Mesenchymal stem cell (in vitro differentiated cells and primary cell): ENCODE results near the gene RPS10.

Experiments
- DNase-seq: peaks from one replicate; pipeline ENCODE4 v3.0.0-alpha.2; 2013
- H2AFZ ChIP-seq: one replicate; pipeline ENCODE4 v1.6.1; 2013; ENCODE audit warnings: low read depth, mild to moderate bottlenecking, control low read depth, inconsistent platforms, low read length, moderate library complexity
- H2AK5ac ChIP-seq: 2 replicates; pipeline ENCODE4 v1.6.1; 2013; ENCODE audit warnings: low read length, moderate library complexity, mild to moderate bottlenecking, inconsistent platforms; ENCODE audit not compliant: severe bottlenecking
- H2BK120ac ChIP-seq: one replicate; pipeline ENCODE4 v1.6.1; 2013; ENCODE audit warnings: low read depth, mild to moderate bottlenecking, inconsistent platforms, low read length, moderate library complexity
- H2BK12ac ChIP-seq, 2 experiments: one replicate each; pipeline ENCODE4 v1.6.1; 2013; ENCODE audit warnings: inconsistent platforms in 2 of 2, low read length in 2 of 2, mild to moderate bottlenecking in 2 of 2, moderate library complexity in 2 of 2, control low read depth in 1 of 2
- H2BK15ac ChIP-seq: one replicate; pipeline ENCODE4 v1.6.1; 2013; ENCODE audit warnings: mild to moderate bottlenecking, low read depth, inconsistent platforms; ENCODE audit not compliant: poor library complexity, severe bottlenecking
- H2BK5ac ChIP-seq: 2 replicates; pipeline ENCODE4 v1.6.1; 2013; ENCODE audit warnings: low read depth, mild to moderate bottlenecking, low read length, control low read depth, inconsistent platforms; ENCODE audit not compliant: poor library complexity, severe bottlenecking
- H3K14ac ChIP-seq, 2 experiments: one replicate each; pipeline ENCODE4 v1.6.1; 2013; ENCODE audit warnings: inconsistent platforms in 2 of 2, low read length in 2 of 2, control low read depth in 1 of 2, mild to moderate bottlenecking in 1 of 2, moderate library complexity in 1 of 2
- H3K18ac ChIP-seq, 2 experiments: one replicate each; pipeline ENCODE4 v1.6.1; 2013; ENCODE audit warnings: inconsistent platforms in 2 of 2, low read length in 2 of 2, control low read depth in 1 of 2, low read depth in 1 of 2, mild to moderate bottlenecking in 1 of 2
- H3K23ac ChIP-seq, 2 experiments: one replicate each; pipeline ENCODE4 v1.6.1; 2013; ENCODE audit warnings: inconsistent platforms in 2 of 2, low read length in 2 of 2, mild to moderate bottlenecking in 2 of 2, moderate library complexity in 2 of 2, control low read depth in 1 of 2
- H3K27ac ChIP-seq: 2 replicates; pipeline ENCODE4 v1.5.1; 2013; ENCODE audit warnings: mild to moderate bottlenecking, moderate library complexity, low read length, control low read depth, inconsistent platforms; ENCODE audit not compliant: poor library complexity, severe bottlenecking
- H3K27me3 ChIP-seq, 2 experiments: 2 replicates each; pipeline versions ENCODE4 v1.6.1 to v1.7.0; 2013; ENCODE audit warnings: low read length in 2 of 2, mild to moderate bottlenecking in 2 of 2, moderate library complexity in 2 of 2, control low read depth in 1 of 2, inconsistent platforms in 1 of 2; ENCODE audit not compliant: control insufficient read depth in 1 of 2, insufficient read depth in 1 of 2
- H3K36me3 ChIP-seq, 2 experiments: 2 replicates each; pipeline versions ENCODE4 v1.6.1 to v1.7.0; 2013; ENCODE audit warnings: low read length in 2 of 2, control low read depth in 1 of 2, inconsistent platforms in 1 of 2, low read depth in 1 of 2, mild to moderate bottlenecking in 1 of 2; ENCODE audit not compliant: insufficient read depth in 2 of 2, control insufficient read depth in 1 of 2
- H3K4ac ChIP-seq, 2 experiments: one replicate each; pipeline ENCODE4 v1.6.1; 2013; ENCODE audit warnings: inconsistent platforms in 2 of 2, low read length in 2 of 2, mild to moderate bottlenecking in 2 of 2, moderate library complexity in 2 of 2, control low read depth in 1 of 2, low read depth in 1 of 2
- H3K4me1 ChIP-seq: 2 replicates; pipeline ENCODE4 v1.6.1; 2013; ENCODE audit warnings: low read depth, low read length, control low read depth; ENCODE audit not compliant: control insufficient read depth, insufficient read depth
- H3K4me2 ChIP-seq: 2 replicates; pipeline ENCODE4 v1.6.1; 2013; ENCODE audit warnings: low read length, mild to moderate bottlenecking, inconsistent platforms; ENCODE audit not compliant: poor library complexity, severe bottlenecking
- H3K4me3 ChIP-seq, 2 experiments: 2 replicates each; pipeline versions ENCODE4 v1.5.1 to v1.7.0; 2013; ENCODE audit warnings: low read length in 2 of 2, mild to moderate bottlenecking in 2 of 2, control low read depth in 1 of 2, low read depth in 1 of 2; ENCODE audit not compliant: insufficient read depth in 1 of 2
- H3K79me1 ChIP-seq: replicated peaks from 2 replicates; pipeline ENCODE4 v1.6.1; 2013; ENCODE audit warnings: mild to moderate bottlenecking, control low read depth, low read length, inconsistent platforms; ENCODE audit not compliant: poor library complexity, severe bottlenecking
- H3K9ac ChIP-seq: 2 replicates; pipeline ENCODE4 v1.7.0; 2013; ENCODE audit warnings: mild to moderate bottlenecking, low read length, moderate library complexity
- H3K9me3 ChIP-seq: 2 replicates; pipeline ENCODE4 v1.7.0; 2013; ENCODE audit warnings: mild to moderate bottlenecking, low read length; ENCODE audit not compliant: control insufficient read depth
- H4K8ac ChIP-seq: one replicate; pipeline ENCODE4 v1.6.1; 2013; ENCODE audit warnings: inconsistent platforms, mild to moderate bottlenecking, low read length, moderate library complexity
- H4K91ac ChIP-seq: one replicate; pipeline ENCODE4 v1.6.1; 2013; ENCODE audit warnings: mild to moderate bottlenecking, low read length, inconsistent platforms
- WGBS: methylation state at CpG from one replicate; pipeline ENCODE4 v1.1.7; 2013; ENCODE audit warnings: mixed read lengths; 5-methylcytosine and 5-hydroxymethylcytosine counted together

Gene RPS10

DNA sequence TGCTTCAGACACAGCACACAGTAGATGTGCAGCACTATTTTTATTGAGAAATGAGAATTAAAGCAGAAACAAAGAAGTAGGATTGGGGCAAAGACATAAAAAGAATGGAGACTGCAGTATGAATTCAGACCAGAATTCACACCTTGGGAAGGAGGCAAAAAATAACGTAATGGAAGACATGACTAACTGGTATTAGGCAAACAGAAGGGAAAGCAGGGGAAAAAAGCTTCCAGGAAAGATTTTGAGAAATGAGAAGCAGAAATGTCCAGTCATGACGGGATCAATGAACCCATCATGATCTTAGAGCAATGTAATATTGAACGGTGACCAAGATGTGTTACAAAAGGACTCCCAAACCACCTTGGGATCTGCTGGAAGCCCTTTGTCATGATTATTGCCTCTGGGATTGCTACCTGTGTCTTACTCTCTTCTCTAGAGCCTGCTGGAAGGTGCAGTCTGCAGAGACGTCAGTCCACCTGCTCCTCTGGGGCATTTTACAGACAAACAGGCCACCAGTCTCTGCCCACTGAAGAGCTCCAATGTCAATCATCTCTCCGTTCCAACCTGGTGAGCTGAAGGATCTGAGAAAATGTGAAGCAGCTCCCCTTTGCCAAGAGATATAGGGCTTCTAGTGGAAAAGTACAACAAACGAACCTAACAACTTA, 42.1 kb downstream of the RPS10 start:
- Histone ChIP-seq H3K14ac (no peak overlapping the region), H3K9ac (peak overlapping the region; percentile 76), H3K4ac (peak overlapping the region in 1 of 2 experiments; percentile 5), H2BK12ac (peak overlapping the region in 1 of 2 experiments; percentile 90), H2BK15ac (no peak overlapping the region), H3K4me1 (peaks cover 12% of the 10 kb centered on the region), H2AK5ac (peak overlapping the region; percentile 1), H3K27ac (peak overlapping the region; percentile 15), H4K8ac (no peak overlapping the region), H2BK120ac (no peak overlapping the region), H2BK5ac (no peak overlapping the region), H2AFZ (no peak overlapping the region), H3K4me2 (no peak overlapping the region), H3K4me3 (peak overlapping the region in 1 of 2 experiments; percentile 41), H3K79me1 (peaks cover 6% of the 10 kb centered on the region), H3K27me3 (no peaks in the 10 kb centered on the region), H3K36me3 (no peaks in the 10 kb centered on the region), H3K23ac (no peak overlapping the region), H3K9me3 (no peaks in the 10 kb centered on the region), H3K18ac (peak overlapping the region in 1 of 2 experiments; percentile 52), H4K91ac (no peak overlapping the region)
- 97% methylated on average over 5 of the region's 6 CpGs for WGBS
- peak; percentile 75 for DNase-seq

DNA sequence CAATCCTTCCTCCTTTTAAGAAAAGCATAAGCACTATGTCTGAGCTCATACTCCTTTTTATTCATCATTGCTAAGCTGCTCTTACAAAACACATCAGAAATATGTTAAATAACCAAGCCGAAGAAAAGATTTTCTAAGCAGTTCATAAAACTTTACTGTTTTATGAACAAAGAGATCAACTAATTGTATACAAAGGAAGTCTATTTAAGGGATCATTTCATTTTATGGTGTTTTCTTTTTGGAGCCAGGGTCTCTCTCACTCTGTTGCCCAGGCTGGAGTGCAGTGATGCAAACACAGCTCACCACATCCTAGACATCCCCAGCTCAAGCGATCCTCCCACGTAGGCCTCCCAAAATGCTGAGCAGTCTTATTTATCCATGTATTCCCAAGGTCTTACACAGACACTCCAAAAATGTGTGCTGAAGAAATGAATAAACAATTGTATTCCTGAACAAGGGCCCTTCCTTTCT, 42.7 kb downstream of the RPS10 start:
- peak overlapping the region; percentile 76 for H3K9ac ChIP-seq
- H2BK15ac ChIP-seq: no peak overlapping the region
- H2AK5ac ChIP-seq: no peak overlapping the region
- H3K4me3 ChIP-seq: peak overlapping the region in 1 of 2 experiments; percentile 41
- H4K91ac ChIP-seq: no peak overlapping the region
- no peaks in the 10 kb centered on the region for H3K9me3 ChIP-seq
- H2BK12ac ChIP-seq: no peak overlapping the region
- no peak overlapping the region for H2BK120ac ChIP-seq
- H3K79me1 ChIP-seq: peaks cover 11% of the 10 kb centered on the region
- no peaks in the 10 kb centered on the region for H3K36me3 ChIP-seq
- H3K27ac ChIP-seq: peak overlapping the region; percentile 15
- no peak overlapping the region for H3K14ac ChIP-seq
- no peak overlapping the region for H4K8ac ChIP-seq
- no peak overlapping the region for H3K18ac ChIP-seq
- WGBS: no CpG with 5 or more reads among the region's 3 CpGs
- no peak overlapping the region for H2AFZ ChIP-seq
- no peak overlapping the region for H2BK5ac ChIP-seq
- peaks cover 14% of the 10 kb centered on the region for H3K4me1 ChIP-seq
- H3K27me3 ChIP-seq: no peaks in the 10 kb centered on the region
- DNase-seq: peak; percentile 82
- no peak overlapping the region for H3K4ac ChIP-seq
- H3K4me2 ChIP-seq: no peak overlapping the region
- H3K23ac ChIP-seq: no peak overlapping the region

DNA sequence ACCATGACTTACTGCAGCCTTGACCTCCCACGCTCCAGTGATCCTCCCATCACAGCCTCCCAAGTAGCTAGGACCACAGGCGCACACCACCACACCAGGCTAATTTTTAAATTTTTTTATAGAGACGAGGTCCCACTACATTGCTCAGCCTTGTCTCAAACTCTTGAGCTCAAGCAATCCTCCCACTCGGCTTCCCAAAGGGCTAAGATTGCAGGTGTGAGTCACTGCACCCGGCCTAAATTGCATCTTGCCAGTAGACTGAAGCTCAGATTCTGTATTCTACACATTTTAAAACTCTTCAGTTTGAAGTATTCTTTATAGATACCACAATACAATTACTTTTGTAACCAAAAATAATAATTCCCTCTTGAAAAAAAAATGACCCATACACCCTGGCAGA, 44.8 kb downstream of the RPS10 start:
- Histone ChIP-seq H2AK5ac (no peak overlapping the region), H4K8ac (no peak overlapping the region), H3K4ac (no peak overlapping the region), H3K36me3 (no peaks in the 10 kb centered on the region), H3K9ac (peak overlapping the region; percentile 49), H3K4me1 (peaks cover 10% of the 10 kb centered on the region), H2BK120ac (no peak overlapping the region), H3K27me3 (no peaks in the 10 kb centered on the region), H2BK5ac (no peak overlapping the region), H3K18ac (no peak overlapping the region), H3K23ac (no peak overlapping the region), H3K27ac (no peak overlapping the region), H2BK12ac (no peak overlapping the region), H3K4me3 (no peak overlapping the region), H3K79me1 (peaks cover 18% of the 10 kb centered on the region), H2BK15ac (no peak overlapping the region), H3K4me2 (no peak overlapping the region), H4K91ac (no peak overlapping the region), H3K14ac (no peak overlapping the region), H2AFZ (no peak overlapping the region), H3K9me3 (no peaks in the 10 kb centered on the region)
- DNase-seq: no peak
- WGBS: 95% methylated on average over 5 of the region's 5 CpGs

DNA sequence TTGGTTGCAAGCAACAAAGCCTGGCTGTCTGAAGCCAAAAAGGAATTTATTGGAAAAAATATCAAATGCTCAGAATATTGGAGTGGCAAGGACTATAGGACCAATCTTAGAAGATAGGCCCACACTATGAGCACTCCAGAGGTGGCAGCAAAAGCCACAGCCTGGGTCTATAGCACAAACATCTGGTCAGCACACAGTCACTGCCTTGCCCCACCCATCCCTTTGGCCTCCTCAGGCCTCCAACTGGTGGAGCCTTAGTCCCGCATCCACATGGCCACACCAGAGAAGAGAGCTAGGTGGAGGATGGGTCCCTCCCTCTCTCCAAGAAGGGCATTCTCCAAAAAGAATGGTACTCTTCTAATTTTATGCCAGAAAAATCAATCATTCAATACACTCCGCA, 47.4 kb downstream of the RPS10 start:
- Histone ChIP-seq H2BK12ac (no peak overlapping the region), H3K27me3 (no peaks in the 10 kb centered on the region), H3K4ac (no peak overlapping the region), H3K27ac (no peak overlapping the region), H3K79me1 (peaks cover 14% of the 10 kb centered on the region), H3K9ac (no peak overlapping the region), H2AFZ (no peak overlapping the region), H3K4me3 (no peak overlapping the region), H4K8ac (no peak overlapping the region), H3K9me3 (no peaks in the 10 kb centered on the region), H3K18ac (no peak overlapping the region), H2BK5ac (no peak overlapping the region), H3K36me3 (no peaks in the 10 kb centered on the region), H3K23ac (no peak overlapping the region), H3K4me1 (peaks cover 7% of the 10 kb centered on the region), H3K14ac (no peak overlapping the region), H2AK5ac (no peak overlapping the region), H3K4me2 (no peak overlapping the region), H2BK120ac (no peak overlapping the region), H2BK15ac (no peak overlapping the region), H4K91ac (no peak overlapping the region)
- no peak for DNase-seq
- WGBS: 100% methylated on average over 2 of the region's 2 CpGs
